SK-N-SH treated with all-trans-retinoic acid at 6 μM for 48 hours (cell line): ENCODE measurements around the gene SERPINA10.

Source experiments
- PATZ1 ChIP-seq: fragments of 250-450 bp; sonication (Bioruptor Pico); IDR thresholded peaks from 2 replicates; pipeline ENCODE4 v1.8.0; 2020; ENCODE audit warnings: mild to moderate bottlenecking, moderate library complexity, borderline replicate concordance
- POU6F1 ChIP-seq: fragments of 250-450 bp; sonication (Bioruptor Pico); IDR thresholded peaks from 2 replicates; pipeline ENCODE4 v1.8.0; 2021; ENCODE audit warnings: low read depth, mild to moderate bottlenecking, moderate library complexity, borderline replicate concordance
- PPARA ChIP-seq: fragments of 250-450 bp; sonication (Bioruptor Pico); IDR thresholded peaks from 2 replicates; pipeline ENCODE4 v1.5.0; 2020; ENCODE audit warnings: mild to moderate bottlenecking, borderline replicate concordance
- RARB ChIP-seq: fragments of 250-450 bp; sonication (Bioruptor Pico); IDR thresholded peaks from 2 replicates; pipeline ENCODE4 v1.8.0; 2021; ENCODE audit warnings: mild to moderate bottlenecking, moderate library complexity
- SNAI2 ChIP-seq: fragments of 250-450 bp; sonication (Bioruptor Pico); IDR thresholded peaks from 2 replicates; pipeline ENCODE4 v1.5.0; 2020; ENCODE audit warnings: mild to moderate bottlenecking, moderate library complexity
- TOX ChIP-seq: fragments of 250-450 bp; sonication (Bioruptor Pico); IDR thresholded peaks from 2 replicates; pipeline ENCODE4 v1.8.0; 2021; ENCODE audit warnings: mild to moderate bottlenecking, moderate library complexity, borderline replicate concordance
- ZC3H10 ChIP-seq: fragments of 250-450 bp; sonication (Bioruptor Pico); IDR thresholded peaks from 2 replicates; pipeline ENCODE4 v1.5.1; 2021; ENCODE audit warnings: mild to moderate bottlenecking, moderate library complexity
- ZFP3 ChIP-seq: fragments of 250-450 bp; sonication (Bioruptor Pico); IDR thresholded peaks from 2 replicates; pipeline ENCODE4 v1.5.0; 2020; ENCODE audit warnings: mild to moderate bottlenecking, moderate library complexity
- ZFP30 ChIP-seq: fragments of 450-650 bp; formaldehyde crosslinking; IDR thresholded peaks from 2 replicates; pipeline ENCODE4 v1.5.0; 2022; ENCODE audit warnings: mild to moderate bottlenecking, moderate library complexity
- ZNF565 ChIP-seq: fragments of 450-650 bp; formaldehyde crosslinking; conservative IDR thresholded peaks from 2 replicates; pipeline ENCODE4 v1.5.0; 2020; ENCODE audit warnings: low read depth, mild to moderate bottlenecking, moderate library complexity
- ZNF70 ChIP-seq: fragments of 450-650 bp; formaldehyde crosslinking; IDR thresholded peaks from 2 replicates; pipeline ENCODE4 v1.5.0; 2020; ENCODE audit warnings: mild to moderate bottlenecking, moderate library complexity
- TF ChIP-seq, protein P1 (sequence below): fragments of 250-450 bp; sonication (Bioruptor Pico); IDR thresholded peaks from 2 replicates; pipeline ENCODE4 v1.5.1; 2020; ENCODE audit warnings: low read depth, mild to moderate bottlenecking, moderate library complexity

GRCh38 chr14:94298130-94298529, 5.1 kb upstream of the SERPINA10 start:
- no peak for TF ChIP-seq ZFP30
- no peak for TF ChIP-seq RARB
- TF ChIP-seq POU6F1 (CRISPR knock-in tag): no peak
- TF ChIP-seq, protein P1, sequence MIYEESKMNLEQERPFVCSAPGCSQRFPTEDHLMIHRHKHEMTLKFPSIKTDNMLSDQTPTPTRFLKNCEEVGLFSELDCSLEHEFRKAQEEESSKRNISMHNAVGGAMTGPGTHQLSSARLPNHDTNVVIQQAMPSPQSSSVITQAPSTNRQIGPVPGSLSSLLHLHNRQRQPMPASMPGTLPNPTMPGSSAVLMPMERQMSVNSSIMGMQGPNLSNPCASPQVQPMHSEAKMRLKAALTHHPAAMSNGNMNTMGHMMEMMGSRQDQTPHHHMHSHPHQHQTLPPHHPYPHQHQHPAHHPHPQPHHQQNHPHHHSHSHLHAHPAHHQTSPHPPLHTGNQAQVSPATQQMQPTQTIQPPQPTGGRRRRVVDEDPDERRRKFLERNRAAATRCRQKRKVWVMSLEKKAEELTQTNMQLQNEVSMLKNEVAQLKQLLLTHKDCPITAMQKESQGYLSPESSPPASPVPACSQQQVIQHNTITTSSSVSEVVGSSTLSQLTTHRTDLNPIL (CRISPR knock-in tag): no peak
- TF ChIP-seq PPARA (CRISPR knock-in tag): no peak
- no peak for TF ChIP-seq PATZ1 (CRISPR knock-in tag)
- no peak for TF ChIP-seq ZNF70 (CRISPR knock-in tag)
- no peak for TF ChIP-seq ZFP3 (CRISPR knock-in tag)
- TF ChIP-seq ZC3H10 (CRISPR knock-in tag): no peak
- TF ChIP-seq SNAI2 (CRISPR knock-in tag): no peak
- TF ChIP-seq ZNF565 (CRISPR knock-in tag): no peak
- no peak for TF ChIP-seq TOX
